PC-3 (cell line): ENCODE results near the gene CBX5.
"Not testable (repeated sequence)": the region's sequence is repeated elsewhere in the genome, so short reads cannot be mapped to it uniquely, and the experiment has no call there.

Experiments used
- CTCF ChIP-seq: fragments of 300-600 bp; sonication (generic); conservative IDR thresholded peaks from 2 replicates; pipeline ENCODE4 v1.5.1; 2017; ENCODE audit warnings: antibody characterized with exemption, low read depth, mild to moderate bottlenecking, low read length
- EZH2 ChIP-seq: fragments of 300-600 bp; sonication (generic); IDR thresholded peaks from one replicate; pipeline ENCODE4 v1.6.1; 2017; ENCODE audit warnings: antibody characterized with exemption, mild to moderate bottlenecking, low read length; ENCODE audit not compliant: unreplicated experiment
- EZH2phosphoT487 ChIP-seq: fragments of 300-600 bp; sonication (generic); IDR thresholded peaks from 2 replicates; pipeline ENCODE4 v1.6.1; 2018; ENCODE audit warnings: mild to moderate bottlenecking, antibody characterized with exemption, low read length, borderline replicate concordance

- TF ChIP-seq CTCF, EZH2, EZH2phosphoT487: not testable (repeated sequence)
These were observed 45.7 kb upstream of the CBX5 start for GRCh38 chr12:54325442-54326109.
